NCI-H2196 (cell line): Measurements from ENCODE around the gene CCDC87.
"Not testable (repeated sequence)": the region's sequence is repeated elsewhere in the genome, so short reads cannot be mapped to it uniquely, and the experiment has no call there.

Experiments used
- DNase-seq: peaks from one replicate; lab custom pipeline; 2025; ENCODE audit not compliant: unreplicated experiment; lab: John Stamatoyannopoulos, UW

The CCDC87 gene

DNA sequence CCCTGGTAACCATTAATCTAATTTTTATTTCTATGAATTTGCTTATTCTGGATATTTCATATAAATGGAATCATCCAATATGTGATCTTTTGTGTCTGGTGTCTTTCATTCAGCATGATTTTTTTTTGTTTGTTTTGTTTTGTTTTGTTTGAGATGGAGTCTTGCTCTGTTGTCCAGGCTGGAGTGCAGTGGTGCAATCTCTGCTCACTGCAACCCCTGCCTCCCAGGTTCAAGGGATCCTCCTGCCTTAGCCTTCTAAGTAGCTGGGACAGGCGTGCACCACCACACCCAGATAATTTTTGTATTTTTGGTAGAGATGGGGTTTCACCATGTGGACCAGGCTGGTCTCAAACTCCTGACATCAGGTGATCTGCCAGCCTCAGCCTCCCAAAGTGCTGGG, 7.4 kb downstream of the CCDC87 start:
- not testable (repeated sequence) for DNase-seq

DNA sequence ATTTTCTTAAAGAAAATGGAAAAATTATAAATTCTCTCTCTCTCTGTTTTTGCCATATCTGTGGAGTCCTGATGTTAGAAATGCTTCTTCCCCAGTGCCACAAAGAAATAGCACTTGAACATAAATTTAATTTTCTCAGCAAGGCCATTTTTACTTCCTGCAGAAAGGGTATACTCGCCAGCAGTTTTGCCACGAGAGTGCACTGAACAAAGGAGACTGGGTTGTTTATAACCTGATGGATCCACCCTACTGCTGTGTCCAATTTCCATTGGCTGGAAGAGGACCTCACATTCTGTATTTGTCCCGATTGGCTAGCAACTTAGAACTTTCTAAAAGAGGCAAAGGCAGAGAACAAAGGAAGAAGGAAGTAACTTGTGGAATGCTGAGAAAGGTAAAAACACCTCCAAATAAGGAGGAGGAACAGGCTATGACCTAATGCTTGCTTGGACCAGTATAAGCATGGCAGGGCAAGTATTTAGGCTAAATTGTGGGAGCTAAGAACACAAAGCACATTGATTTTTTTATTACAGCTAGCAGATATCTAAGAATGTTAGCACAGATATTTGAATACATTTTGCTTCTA, 10.2 kb downstream of the CCDC87 start:
- DNase-seq, result not testable (repeated sequence)

DNA sequence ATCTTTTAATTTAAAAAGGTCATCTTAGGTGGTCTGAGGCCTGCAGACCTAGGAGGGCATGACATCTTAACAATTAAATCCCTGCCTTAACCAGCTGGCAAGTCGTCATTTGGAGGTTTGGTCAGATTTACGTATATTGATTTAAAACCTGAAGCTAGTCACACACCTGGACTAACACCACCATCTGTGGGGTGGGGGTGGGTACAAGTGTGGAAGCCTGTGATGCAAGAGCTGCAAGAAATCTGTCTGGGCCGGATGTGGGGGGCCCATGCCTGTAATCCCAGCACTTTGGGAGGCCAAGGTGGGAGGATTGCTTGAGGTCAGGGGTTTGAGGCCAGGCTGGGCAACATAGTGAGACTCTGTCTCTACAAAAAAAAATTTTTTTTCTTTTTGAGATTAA, 11.6 kb downstream of the CCDC87 start:
- DNase-seq, result no peak

DNA sequence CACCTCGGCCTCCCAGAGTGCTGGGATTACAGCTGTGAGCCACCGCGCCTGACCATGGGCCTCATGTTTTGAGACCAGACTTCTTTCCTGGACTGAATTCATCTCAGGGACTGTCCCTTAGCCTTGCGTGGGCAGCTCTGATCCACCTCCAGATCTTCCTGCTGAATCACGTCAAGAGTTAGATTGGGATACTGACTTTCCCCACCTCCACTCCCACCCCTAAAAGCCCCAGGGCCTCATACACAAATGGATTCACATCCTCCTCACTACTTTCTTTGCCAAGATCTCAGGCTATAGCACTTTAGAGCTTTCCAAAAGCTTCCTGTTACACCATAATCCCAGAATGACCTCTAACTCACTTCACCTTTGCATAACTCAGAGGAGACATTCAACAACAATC, 12.1 kb downstream of the CCDC87 start:
- no peak for DNase-seq

DNA sequence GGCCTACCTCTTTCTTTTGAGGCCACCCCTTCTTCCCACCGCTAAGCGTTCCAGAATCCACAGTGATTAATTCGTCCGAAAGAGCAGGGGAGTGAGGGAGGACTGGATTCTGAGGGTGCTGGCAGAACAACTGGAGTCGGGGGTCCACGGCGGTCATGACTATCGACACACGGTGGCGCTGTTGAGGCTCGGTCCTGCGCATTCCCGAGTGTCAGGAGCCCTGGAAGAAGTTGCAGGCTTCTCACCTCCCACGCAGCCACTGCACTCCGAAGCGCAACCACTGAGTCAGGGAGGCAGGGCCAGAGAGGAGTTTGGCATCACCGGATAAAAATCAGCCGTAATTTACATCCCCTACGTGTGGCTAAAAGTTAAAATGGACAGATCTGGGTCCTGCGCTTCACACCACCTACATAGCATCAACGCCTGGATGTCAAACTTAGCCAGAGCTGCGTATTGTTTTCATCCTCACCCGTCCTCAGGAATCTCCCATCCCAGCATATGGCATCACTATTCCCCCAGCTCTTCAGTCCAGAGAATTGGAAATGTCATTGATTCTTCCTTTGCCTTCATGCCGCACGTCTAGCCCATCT, 13.8 kb downstream of the CCDC87 start:
- DNase-seq, result peak; percentile 54

DNA sequence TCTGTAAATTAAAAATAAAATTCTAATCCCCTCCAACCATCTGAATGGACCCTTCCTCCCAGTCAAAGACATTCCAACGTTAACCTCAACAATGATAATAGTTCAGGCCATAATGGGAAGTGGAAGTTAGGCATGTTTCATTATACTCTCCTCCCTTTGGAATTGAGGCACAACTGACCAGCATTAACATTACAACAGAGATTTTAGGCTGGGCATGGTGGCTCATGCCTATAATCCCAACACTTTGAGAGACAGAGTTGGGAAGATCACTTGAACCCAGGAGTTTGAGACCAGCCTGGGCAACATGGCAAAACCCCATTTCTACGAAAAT, 22.0 kb downstream of the CCDC87 start:
- no peak for DNase-seq

DNA sequence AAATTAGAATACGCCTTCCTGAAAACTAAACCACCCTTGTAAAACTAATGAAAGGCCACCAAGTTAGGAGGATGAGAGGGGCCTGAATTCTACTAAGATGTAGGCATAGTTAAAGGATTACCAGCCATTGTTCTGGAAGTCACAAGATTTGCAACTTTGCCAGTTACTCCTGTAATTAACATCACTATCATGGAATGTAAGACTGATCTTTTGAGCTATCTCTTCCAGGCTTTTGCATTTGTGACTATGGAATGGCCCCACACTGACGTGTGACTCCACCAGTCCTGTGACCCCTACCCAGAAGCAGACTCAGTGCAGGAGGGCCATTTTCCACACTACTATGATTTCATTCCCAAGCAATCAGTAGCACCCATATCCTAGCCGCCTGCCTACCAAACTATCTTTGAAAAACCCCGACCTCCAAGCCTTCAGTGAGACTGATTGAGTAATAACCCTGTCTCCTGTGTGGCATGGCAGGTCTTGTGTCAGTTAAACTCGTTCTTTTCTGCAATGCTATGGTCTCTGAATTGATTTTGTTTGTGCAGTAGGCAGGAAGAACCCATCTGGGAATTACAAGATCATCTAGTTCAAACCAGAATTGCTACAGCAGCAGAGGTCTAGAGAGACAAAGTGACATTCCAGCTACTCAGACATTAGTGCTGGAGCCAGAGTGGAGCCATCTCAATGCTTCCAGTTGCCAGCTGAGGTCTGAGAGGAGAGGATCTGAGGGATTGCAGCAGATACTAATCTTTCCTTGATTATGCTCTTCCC, 22.6 kb downstream of the CCDC87 start:
- no peak for DNase-seq

DNA sequence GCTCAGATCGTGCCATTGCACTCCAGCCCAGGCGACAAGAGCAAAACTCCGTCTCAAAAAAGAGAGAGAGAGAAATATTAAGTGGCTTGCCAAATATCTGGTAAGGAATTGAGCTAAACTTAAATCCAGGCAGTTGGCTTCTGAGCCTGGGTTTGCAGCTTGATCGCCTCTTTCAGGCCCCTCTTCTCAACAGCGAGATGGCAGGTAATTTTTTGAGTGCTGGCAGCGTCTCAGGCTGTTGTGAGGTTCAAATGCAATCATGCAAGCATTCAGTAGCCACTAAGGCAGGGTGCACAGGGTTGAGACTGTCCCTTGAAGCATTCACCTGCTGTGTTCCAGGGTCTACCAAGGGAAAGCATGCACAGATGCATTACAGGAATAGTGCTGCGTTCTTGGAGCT, 23.8 kb downstream of the CCDC87 start:
- no peak for DNase-seq

DNA sequence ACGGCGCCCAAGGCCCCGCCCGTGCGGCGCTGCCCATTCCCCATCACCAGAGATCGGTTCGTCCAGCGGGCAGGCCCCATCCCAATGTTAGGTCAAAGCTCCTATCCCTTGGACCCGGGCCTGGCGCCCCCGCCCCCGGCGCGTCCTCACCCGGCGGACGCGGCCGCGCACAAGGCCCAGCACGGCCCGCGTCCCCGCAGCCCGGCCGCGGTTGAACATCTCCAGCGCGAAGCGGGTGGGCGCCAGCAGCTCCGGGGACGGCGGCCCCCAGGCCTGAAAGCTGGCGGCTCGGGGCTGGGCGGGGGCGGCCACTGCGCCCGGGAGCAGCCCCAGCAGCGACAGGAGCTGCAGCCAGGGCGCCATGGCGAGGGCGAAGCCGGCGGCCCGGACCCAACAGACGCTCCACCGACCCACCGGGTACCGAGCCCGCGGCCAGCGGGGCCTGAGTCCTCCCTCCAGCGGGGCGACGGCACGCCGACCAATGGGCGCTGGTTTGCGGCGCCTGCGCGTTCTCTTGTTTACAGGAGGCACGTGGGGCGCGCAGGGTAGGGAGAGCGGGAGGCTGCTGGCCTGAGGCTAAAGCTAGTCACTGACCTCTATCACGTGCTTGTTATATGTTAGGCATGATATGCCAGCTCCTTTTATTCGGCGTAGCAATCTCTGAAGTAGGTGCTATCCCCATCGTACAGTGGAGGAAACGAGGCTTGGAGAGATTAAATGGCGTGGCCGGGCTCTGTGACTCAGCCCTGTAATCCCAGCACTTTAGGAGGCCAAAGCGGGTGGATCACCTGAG, 24.5 kb downstream of the CCDC87 start, which contains the start of gene CTSF:
Gene CTSF (minus strand): TSS at position 483 of the 793 bp plus-strand sequence. CDS start 120 bp downstream, at position 363.
- DNase-seq, result peak; percentile 93

DNA sequence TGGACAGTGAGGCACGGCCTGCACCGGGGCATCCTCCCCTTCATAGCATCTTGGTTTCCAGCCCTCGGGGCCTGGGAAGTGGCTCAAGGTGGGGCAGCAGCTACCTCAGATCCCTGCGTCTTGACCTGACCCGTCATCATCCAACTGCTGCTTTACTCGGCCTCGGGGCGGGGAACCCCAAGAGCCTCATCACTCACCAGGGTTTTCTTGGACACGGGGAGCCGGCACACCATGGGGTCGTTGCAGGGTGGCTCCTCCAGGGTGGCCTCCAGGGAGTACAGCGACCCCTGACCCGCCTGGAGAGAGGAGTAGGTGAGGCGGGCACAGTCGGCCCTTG, 25.1 kb downstream of the CCDC87 start:
- no peak for DNase-seq

DNA sequence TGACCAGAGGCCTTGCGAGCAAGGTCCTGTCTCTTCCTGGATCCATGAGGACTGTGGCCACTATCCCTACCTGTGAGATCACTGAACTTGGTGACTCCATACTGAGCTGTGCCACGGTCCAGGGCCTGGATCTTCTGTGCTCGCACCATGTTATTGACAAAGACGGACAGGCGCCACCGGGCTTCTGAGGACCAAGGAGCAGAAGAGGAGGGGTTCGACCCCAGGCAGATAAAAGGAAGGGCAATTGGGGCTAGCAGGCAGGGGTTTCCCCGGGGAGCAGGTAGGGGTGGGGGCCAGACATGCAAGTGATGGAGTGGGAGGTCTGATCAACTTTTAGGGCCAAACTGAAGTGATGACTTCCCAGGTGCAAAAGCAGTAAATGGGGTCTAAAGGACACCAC, 26.6 kb downstream of the CCDC87 start:
- DNase-seq, result no peak

DNA sequence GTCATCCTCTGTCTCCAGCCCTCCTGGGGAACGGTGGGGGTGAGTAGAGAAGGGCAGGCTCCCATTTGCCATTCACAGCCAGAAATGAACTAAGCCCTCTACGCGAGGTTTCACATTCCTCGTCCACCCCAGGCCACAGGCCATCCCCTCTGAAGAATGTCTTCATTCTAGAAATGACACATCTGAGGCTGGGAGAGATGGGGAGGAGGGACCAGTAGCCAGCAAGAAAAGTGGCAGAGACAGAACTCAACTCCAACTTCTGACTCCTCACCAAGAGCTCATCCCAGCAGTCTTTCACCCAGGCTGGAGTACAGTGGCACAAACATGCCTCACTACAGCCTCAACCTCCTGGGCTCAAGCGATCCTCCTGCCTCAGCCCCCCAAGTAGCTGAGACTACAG, 27.9 kb downstream of the CCDC87 start:
- no peak for DNase-seq

DNA sequence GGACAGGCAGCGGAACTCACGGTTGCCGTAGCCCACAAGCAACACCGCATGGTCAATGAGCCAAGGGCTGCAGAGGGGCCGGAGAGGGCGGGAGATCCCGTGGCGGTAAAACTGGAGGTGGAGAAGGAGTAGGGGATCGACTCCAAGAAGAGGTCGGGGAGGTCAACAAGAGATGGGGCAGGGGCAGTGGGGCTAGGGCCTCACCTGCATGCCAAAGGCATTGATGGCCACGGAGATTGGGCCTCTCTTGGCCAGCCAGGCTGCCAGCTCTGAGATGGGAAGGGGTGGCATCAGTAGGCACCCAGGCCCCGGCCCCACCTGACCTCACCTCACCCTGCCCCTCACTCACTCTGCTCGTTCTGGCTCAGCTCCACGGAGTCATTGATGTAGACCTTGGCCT, 28.3 kb downstream of the CCDC87 start:
- no peak for DNase-seq

DNA sequence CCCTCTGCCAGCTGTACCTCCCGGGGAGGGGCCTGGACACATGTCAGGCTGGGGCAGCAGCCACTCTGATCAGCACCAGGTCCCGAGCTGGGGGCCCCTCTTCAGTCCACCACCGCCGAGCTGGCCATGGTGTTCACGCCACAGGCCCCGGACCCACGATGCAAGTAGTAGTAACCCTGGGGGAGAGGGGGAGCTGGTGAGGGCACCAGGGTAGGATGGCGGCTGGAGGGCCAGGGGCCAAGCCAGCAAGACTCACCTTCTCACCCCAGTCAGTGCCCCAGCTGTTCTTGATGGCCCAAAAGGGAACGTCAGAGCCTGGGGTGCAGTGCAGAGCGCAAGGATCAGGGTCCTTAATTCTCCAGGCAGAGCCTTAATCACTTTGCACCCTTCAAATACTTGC, 29.0 kb downstream of the CCDC87 start:
- no peak for DNase-seq

DNA sequence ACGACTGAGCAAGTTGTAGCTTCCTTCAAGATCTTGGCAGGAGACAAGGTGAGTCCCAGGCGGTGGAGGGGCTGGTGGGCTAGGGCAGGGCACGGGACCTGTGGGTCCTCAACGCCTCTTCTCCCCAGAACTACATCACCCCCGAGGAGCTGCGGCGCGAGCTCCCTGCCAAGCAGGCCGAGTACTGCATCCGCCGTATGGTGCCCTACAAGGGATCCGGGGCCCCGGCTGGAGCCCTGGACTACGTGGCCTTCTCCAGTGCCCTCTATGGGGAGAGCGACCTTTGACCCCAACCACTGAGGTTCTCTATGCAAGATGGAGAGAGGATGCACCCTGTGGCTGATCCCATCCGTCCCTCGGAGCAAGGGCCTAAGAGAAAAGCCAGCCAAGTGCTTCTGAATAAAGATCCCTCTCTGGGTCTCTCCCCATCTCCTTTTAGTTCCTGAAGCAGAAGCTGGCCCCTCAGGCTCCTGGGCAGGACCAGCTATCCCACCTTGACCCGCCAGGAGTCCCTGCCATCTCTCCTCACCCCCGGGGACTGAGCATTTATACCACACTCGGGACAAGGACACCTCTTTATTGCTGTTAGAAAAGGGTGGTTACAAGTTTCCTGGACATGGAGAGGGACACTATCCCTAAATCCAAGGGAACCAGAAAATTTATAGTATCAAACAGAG, 29.8 kb downstream of the CCDC87 start:
- no peak for DNase-seq

DNA sequence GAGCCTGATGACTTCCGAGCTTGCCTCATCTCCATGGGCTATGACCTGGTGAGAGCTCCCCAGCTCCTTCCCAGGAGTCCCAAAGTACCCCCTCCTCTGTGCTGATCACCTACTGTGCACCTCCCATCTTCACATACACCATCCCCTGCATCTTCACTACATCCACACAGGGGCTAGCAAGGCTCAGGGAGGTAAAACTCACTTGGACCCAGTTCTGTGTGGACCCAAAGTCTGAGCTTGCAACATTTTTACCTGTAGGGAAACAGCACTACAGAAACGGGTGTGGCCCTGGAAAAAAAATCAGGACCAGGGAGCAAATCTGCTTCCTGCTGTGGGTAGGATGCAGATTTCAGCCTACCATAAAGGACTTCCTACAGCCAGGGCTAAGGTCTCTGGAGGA, 30.6 kb downstream of the CCDC87 start:
- no peak for DNase-seq

DNA sequence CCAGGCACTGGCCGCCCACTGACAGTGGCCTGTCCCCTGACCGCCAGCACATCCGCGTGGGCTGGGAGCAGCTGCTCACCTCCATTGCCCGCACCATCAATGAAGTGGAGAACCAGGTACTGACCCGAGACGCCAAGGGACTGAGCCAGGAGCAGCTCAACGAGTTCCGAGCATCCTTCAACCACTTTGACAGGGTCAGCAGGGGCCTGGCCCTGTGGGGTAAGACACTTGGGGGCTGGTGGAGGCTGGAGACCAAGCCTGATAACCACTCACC, 31.0 kb downstream of the CCDC87 start:
- no peak for DNase-seq

DNA sequence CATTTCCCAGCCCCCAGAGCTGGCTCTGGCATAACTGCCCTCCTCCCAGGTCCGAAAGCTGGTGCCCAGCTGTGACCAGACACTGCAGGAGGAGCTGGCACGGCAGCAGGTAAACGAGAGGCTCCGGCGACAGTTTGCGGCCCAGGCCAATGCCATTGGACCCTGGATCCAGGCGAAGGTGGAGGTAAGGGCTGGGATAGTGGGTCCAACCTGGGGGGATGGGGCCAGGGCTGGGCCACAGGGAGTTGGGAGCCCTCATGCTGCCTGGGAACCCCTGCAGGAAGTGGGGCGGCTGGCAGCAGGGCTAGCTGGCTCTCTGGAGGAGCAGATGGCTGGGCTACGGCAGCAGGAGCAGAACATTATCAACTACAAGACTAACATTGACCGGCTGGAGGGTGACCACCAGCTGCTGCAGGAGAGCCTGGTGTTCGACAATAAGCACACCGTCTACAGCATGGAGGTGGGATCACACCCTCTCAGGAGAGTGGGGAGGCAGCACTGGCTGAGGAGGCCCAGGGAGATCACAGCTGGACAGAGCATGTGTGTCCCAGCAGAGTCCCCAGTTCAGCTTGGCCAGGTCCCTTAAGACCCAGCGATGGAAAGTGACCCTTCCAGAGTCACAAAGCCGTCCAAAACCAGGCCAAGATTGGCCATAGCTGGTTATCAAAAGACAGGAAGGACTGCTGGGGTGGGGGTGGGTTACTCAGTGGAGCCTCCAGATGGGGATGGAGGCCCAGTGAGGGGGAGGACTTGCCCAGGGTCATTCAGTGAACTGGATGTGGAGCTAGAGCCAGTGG, 31.5 kb downstream of the CCDC87 start:
- no peak for DNase-seq

DNA sequence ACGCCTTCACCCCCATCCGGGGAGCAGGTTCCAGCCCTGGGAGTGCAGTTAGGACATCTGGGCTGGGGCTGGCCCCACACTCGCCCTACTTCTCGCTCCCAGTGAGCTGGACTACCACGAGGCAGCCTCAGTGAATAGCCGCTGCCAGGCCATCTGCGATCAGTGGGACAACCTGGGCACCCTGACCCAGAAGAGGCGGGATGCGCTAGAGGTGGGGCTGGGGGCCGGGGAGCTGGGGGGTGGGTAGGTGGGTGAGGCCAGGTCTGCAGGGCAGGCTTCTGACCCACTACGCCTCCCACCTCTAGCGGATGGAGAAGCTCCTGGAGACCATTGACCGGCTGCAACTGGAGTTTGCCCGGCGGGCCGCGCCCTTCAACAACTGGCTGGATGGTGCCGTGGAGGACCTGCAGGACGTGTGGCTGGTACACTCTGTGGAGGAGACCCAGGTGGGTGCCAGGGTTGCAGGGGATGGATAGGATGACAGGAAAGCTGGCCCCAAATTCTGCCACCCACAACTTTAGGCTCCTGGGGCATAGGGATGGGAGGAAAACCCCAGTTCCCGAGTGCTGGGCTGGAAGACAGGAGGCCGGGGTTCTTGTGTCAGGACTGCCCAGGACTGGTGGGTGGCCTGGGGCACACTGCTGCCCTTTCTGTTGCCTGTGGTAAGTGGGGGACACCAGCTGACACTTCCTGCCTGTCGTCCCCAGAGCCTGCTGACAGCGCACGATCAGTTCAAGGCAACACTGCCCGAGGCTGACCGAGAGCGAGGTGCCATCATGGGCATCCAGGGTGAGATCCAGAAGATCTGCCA, 32.8 kb downstream of the CCDC87 start:
- no peak for DNase-seq
